Measurements from ENCODE around the gene LACTBL1.

DNA sequence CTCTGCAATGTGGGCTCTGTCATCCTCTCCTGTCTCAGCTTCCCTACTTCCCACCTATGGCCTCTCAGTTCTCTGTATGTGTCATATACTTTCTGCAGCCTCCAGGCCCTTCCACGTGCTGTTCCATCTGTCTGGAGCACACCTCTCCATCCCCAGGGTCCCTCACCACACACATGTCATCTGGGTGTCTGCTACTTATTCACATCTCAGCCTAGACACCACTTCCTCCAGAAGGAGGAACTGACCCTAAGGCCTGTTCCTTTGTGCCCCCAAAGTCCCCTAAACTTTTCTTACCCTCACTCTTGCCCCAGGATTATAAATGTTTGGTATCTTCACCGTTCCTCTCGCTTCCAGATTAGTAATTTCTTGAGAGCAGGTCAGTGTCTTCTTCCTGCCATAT lies 10.1 kb downstream of the LACTBL1 start:
- TF ChIP-seq CTCF (IDR thresholded peaks at IDR 0.05; ENCODE audit: low read depth, low read length) (no peak), POLR2A (IDR thresholded peaks at IDR 0.05; ENCODE audit: extremely low read depth, insufficient read length) (no peak)
